ENCODE results near the gene ELF2.

Gene ELF2

GRCh38 chr4:139170932-139171331 is 6.1 kb downstream of the ELF2 start:
- TF ChIP-seq ZNF629 (tag by site-specific recombination; IDR thresholded peaks at IDR 0.05) (0 out of 2 replicates have a peak, but pooled peaks have one; percentile 11), ATF2 (tag by site-specific recombination; IDR thresholded peaks at IDR 0.05; ENCODE audit: low read depth) (peak; percentile 83), ZNF121 (tag by site-specific recombination; IDR thresholded peaks at IDR 0.05) (peak; percentile 75; the same call in 1 of the 2 replicates), ZNF747 (tag by site-specific recombination; IDR thresholded peaks at IDR 0.05) (no peak)
- Histone ChIP-seq H3K36me3 (ENCODE audit: control insufficient read depth in 2 of 2, insufficient read depth in 1 of 2, low read length in 2 of 2) (no peaks in the 10 kb centered on the region), H3K9me3 (ENCODE audit: control insufficient read depth, insufficient read depth, low read depth, low read length) (no peaks in the 10 kb centered on the region), H3K4me3 (ENCODE audit: low read depth, low read length) (no peak overlapping the region), H3K27ac (ENCODE audit: extremely low read depth, low read depth, low read length) (no peak overlapping the region), H3K4me1 (ENCODE audit: control insufficient read depth, insufficient read depth, low read length) (peaks cover 2% of the 10 kb centered on the region; the same call in 1 of the 2 replicates)
- ChIA-PET POLR2A (no interaction called here), CTCF (no interaction called here)

GRCh38 chr4:139167774-139168444 is 9.1 kb downstream of the ELF2 start:
- Histone ChIP-seq H3K4me3 (ENCODE audit: low read depth, low read length) (no peak overlapping the region), H3K36me3 (ENCODE audit: control insufficient read depth in 2 of 2, insufficient read depth in 1 of 2, low read length in 2 of 2) (no peaks in the 10 kb centered on the region), H3K4me1 (ENCODE audit: control insufficient read depth, insufficient read depth, low read length) (peaks cover 2% of the 10 kb centered on the region; the same call in 1 of the 2 replicates), H3K9me3 (ENCODE audit: control insufficient read depth, insufficient read depth, low read depth, low read length) (no peaks in the 10 kb centered on the region), H3K27ac (ENCODE audit: extremely low read depth, low read depth, low read length) (no peak overlapping the region)
- ChIA-PET CTCF (interaction anchor here (0.6 to 1.5 kb wide), 15 partner anchors 10 to 420 kb away, joined by 3 to 15 read pairs (median 4); no protein-coding TSS in a partner anchor), POLR2A (interaction anchor here (1.1 kb wide), 1 partner anchor 9 kb away, joined by 4 read pairs; the partner anchor contains the start of gene ELF2)
- peak; percentile 39; the same call in 1 of the 2 replicates for TF ChIP-seq ZBTB17 (tag by site-specific recombination; IDR thresholded peaks at IDR 0.05)
- 0 out of 2 replicates have a peak, but pooled peaks have one; percentile 24 for TF ChIP-seq SCRT2 (tag by site-specific recombination; IDR thresholded peaks at IDR 0.05)
- no peak for TF ChIP-seq ZNF561 (tag by site-specific recombination; IDR thresholded peaks at IDR 0.05; ENCODE audit: borderline replicate concordance)
- TF ChIP-seq ZNF600 (tag by site-specific recombination; IDR thresholded peaks at IDR 0.05) = 0 out of 2 replicates have a peak, but pooled peaks have one; percentile 11
- TF ChIP-seq ZNF654 (tag by site-specific recombination; IDR thresholded peaks at IDR 0.05; ENCODE audit: low read depth) = peak; percentile 28; the same call in 1 of the 2 replicates

GRCh38 chr4:139164731-139165130 is 12.3 kb downstream of the ELF2 start:
- ChIA-PET POLR2A (no interaction called here), CTCF (no interaction called here)
- no peaks in the 10 kb centered on the region for H3K4me1 ChIP-seq (ENCODE audit: control insufficient read depth, insufficient read depth, low read length)
- H3K36me3 ChIP-seq (ENCODE audit: control insufficient read depth in 2 of 2, insufficient read depth in 1 of 2, low read length in 2 of 2) = no peaks in the 10 kb centered on the region
- no peaks in the 10 kb centered on the region for H3K9me3 ChIP-seq (ENCODE audit: control insufficient read depth, insufficient read depth, low read depth, low read length)
- TF ChIP-seq PRDM6 (tag by site-specific recombination; IDR thresholded peaks at IDR 0.05) (0 out of 2 replicates have a peak, but pooled peaks have one; percentile 22), ZBTB17 (tag by site-specific recombination; IDR thresholded peaks at IDR 0.05) (no peak), ZFP41 (tag by site-specific recombination; IDR thresholded peaks at IDR 0.05; ENCODE audit: borderline replicate concordance) (no peak), ZNF48 (tag by site-specific recombination; IDR thresholded peaks at IDR 0.05) (no peak), ZNF366 (tag by site-specific recombination; conservative IDR thresholded peaks at IDR 0.05) (no peak), ZNF16 (tag by site-specific recombination; IDR thresholded peaks at IDR 0.05; ENCODE audit: low read depth) (no peak)
- no peak overlapping the region for H3K4me3 ChIP-seq (ENCODE audit: low read depth, low read length)
- no peak overlapping the region for H3K27ac ChIP-seq (ENCODE audit: extremely low read depth, low read depth, low read length)

GRCh38 chr4:139163806-139164206 is 13.2 kb downstream of the ELF2 start:
- H3K27ac ChIP-seq (ENCODE audit: extremely low read depth, low read depth, low read length) = no peak overlapping the region
- no peaks in the 10 kb centered on the region for H3K36me3 ChIP-seq (ENCODE audit: control insufficient read depth in 2 of 2, insufficient read depth in 1 of 2, low read length in 2 of 2)
- POLR2A ChIA-PET = interaction anchor here (0.6 kb wide), 1 partner anchor 10 kb away, joined by 3 read pairs; no protein-coding TSS in a partner anchor
- no peaks in the 10 kb centered on the region for H3K9me3 ChIP-seq (ENCODE audit: control insufficient read depth, insufficient read depth, low read depth, low read length)
- no peak overlapping the region for H3K4me3 ChIP-seq (ENCODE audit: low read depth, low read length)
- CTCF ChIA-PET = no interaction called here
- no peaks in the 10 kb centered on the region for H3K4me1 ChIP-seq (ENCODE audit: control insufficient read depth, insufficient read depth, low read length)
- TF ChIP-seq KLF10 (tag by site-specific recombination; IDR thresholded peaks at IDR 0.05) (no peak), ZNF596 (tag by site-specific recombination; IDR thresholded peaks at IDR 0.05) (peak; percentile 75), ZNF580 (tag by site-specific recombination; IDR thresholded peaks at IDR 0.05) (no peak), ZNF398 (tag by site-specific recombination; IDR thresholded peaks at IDR 0.05) (0 out of 2 replicates have a peak, but pooled peaks have one; percentile 17), PRDM1 (tag by site-specific recombination; IDR thresholded peaks at IDR 0.05) (peak; percentile 96), ZNF48 (tag by site-specific recombination; IDR thresholded peaks at IDR 0.05) (no peak), ZNF600 (tag by site-specific recombination; IDR thresholded peaks at IDR 0.05) (no peak), ZNF366 (tag by site-specific recombination; conservative IDR thresholded peaks at IDR 0.05) (peak; percentile 97), ZBTB7A (tag by site-specific recombination; IDR thresholded peaks at IDR 0.05; ENCODE audit: low read depth) (no peak), ZNF324 (tag by site-specific recombination; IDR thresholded peaks at IDR 0.05) (no peak)
